Breast epithelium (tissue), 4 donors: ENCODE measurements around the gene SLC1A7. TPM values are rescaled to one million over a fixed set of nuclear protein-coding genes. Genes with fewer than 3 reads are reported as not detected.

Source experiments
- DNase-seq, 2 donors: peaks; one replicate each; pipeline ENCODE4 v3.0.0-alpha.2; 2019; ENCODE audit warnings: low spot score in 2 of 2
- H3K27ac ChIP-seq, 2 donors: fragments of 200-600 bp; sonication (generic) in 1 of 2; one replicate each; pipeline ENCODE4 v1.5.1; 2016 to 2019; ENCODE audit warnings: mild to moderate bottlenecking in 1 of 2
- H3K27me3 ChIP-seq, 2 donors: fragments of 200-600 bp; sonication (generic) in 1 of 2; one replicate each; pipeline versions ENCODE4 v1.5.1 to v1.6.0; 2017 to 2019; ENCODE audit warnings: control low read depth in 1 of 2, mild to moderate bottlenecking in 1 of 2
- H3K36me3 ChIP-seq: fragments of 200-600 bp; one replicate; pipeline ENCODE4 v1.5.1; 2019
- H3K4me1 ChIP-seq, 2 donors: fragments of 200-600 bp; sonication (generic); one replicate each; pipeline ENCODE4 v1.5.1; 2016 to 2019; ENCODE audit warnings: control low read depth in 1 of 2
- H3K4me3 ChIP-seq, 3 donors: fragments of 200-600 bp; sonication (generic); 1 replicate in 2 of 3; 2 replicates in 1 of 3; pipeline ENCODE4 v1.5.1; 2016 to 2019; ENCODE audit warnings: mild to moderate bottlenecking in 3 of 3, moderate library complexity in 2 of 3
- H3K9me3 ChIP-seq, 2 donors: fragments of 200-600 bp; sonication (generic) in 1 of 2; one replicate each; pipeline ENCODE4 v1.5.1; 2016 to 2019; ENCODE audit warnings: control low read depth in 1 of 2
- POLR2A ChIP-seq: fragments of 450-650 bp; IDR thresholded peaks from one replicate; pipeline ENCODE4 v1.6.1; 2016; ENCODE audit warnings: antibody characterized with exemption, mild to moderate bottlenecking, moderate library complexity
- POLR2AphosphoS5 ChIP-seq, 3 donors: sonication (generic); formaldehyde crosslinking; IDR thresholded peaks; one replicate each; pipeline ENCODE4 v1.6.1; 2017; ENCODE audit warnings: antibody characterized with exemption in 3 of 3
- intact Hi-C: fragments of 100-400 bp; cut with DNase I; formaldehyde crosslinking; loops from one replicate; pipeline ENCODE4 v1.15.1; 2023; ENCODE audit warnings: low total_unique reads
- total RNA-seq, 3 donors: library from RNA; depleted of rRNA; stranded (reverse); fragments of >200 nt; gene quantifications; one replicate each; pipeline ENCODE4 v1.1.0, GENCODE V29; 2016
- TF ChIP-seq, protein P1 (sequence below), 3 donors: fragments of 450-650 bp; IDR thresholded peaks; one replicate each; pipeline ENCODE4 v1.5.1; 2016 to 2017; ENCODE audit warnings: antibody characterized with exemption in 3 of 3, mild to moderate bottlenecking in 3 of 3, moderate library complexity in 3 of 3

SLC1A7 gene
- under 1 TPM in 1 of 3 donors, not detected in 2; 0.16 TPM for total RNA-seq

DNA sequence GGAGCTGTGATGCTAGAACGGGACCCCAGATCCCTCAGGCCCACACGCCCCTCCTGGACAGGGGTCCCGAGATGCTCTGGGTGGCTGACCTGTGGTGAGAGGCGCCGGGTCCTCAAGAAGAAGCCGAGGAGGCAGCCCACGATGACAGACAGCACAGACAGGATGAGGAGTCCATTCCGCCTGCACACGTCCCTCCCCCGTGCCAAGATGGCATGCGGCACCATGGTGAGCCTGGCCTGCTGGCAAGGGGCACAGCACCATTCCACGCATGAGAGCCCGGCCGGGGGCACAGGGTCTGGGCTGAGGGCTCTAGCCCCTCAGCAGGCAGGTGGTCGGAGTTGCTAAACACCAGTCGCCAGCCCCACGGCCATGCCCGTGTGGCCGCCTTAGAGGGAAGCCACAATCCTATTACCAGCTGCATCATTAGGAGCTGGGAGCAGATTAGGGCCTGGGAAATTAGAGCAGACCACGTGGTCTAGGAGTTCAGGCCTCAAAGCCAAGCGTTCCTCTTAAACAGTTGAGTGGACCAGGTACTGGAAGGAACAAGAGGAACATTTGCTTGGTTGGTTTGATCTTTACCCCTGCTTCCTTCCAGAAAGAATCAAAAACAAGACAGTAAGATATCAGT, at the start of gene SLC1A7:
TSS of gene SLC1A7 (minus strand) at position 413 of the 628 bp plus-strand sequence. CDS start at position 224, 189 bp downstream.
- no peak within 1 kb of the TSS for H3K27ac ChIP-seq
- H3K36me3 ChIP-seq: no peaks in the 10 kb centered on the region
- intact Hi-C loops: no loop called here
- no peak within 1 kb of the TSS for H3K4me3 ChIP-seq
- peaks cover 0 to 7% of the 10 kb centered on the region in 2 donors for H3K9me3 ChIP-seq
- TF ChIP-seq POLR2A (no peak), POLR2AphosphoS5 (IDR thresholded peaks at IDR 0.05) (no peak)
- TF ChIP-seq, protein P1, sequence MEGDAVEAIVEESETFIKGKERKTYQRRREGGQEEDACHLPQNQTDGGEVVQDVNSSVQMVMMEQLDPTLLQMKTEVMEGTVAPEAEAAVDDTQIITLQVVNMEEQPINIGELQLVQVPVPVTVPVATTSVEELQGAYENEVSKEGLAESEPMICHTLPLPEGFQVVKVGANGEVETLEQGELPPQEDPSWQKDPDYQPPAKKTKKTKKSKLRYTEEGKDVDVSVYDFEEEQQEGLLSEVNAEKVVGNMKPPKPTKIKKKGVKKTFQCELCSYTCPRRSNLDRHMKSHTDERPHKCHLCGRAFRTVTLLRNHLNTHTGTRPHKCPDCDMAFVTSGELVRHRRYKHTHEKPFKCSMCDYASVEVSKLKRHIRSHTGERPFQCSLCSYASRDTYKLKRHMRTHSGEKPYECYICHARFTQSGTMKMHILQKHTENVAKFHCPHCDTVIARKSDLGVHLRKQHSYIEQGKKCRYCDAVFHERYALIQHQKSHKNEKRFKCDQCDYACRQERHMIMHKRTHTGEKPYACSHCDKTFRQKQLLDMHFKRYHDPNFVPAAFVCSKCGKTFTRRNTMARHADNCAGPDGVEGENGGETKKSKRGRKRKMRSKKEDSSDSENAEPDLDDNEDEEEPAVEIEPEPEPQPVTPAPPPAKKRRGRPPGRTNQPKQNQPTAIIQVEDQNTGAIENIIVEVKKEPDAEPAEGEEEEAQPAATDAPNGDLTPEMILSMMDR (IDR thresholded peaks at IDR 0.05): no peak
- H3K27me3 ChIP-seq: no peaks in the 10 kb centered on the region
- DNase-seq: no peak
- no peaks in the 10 kb centered on the region for H3K4me1 ChIP-seq

DNA sequence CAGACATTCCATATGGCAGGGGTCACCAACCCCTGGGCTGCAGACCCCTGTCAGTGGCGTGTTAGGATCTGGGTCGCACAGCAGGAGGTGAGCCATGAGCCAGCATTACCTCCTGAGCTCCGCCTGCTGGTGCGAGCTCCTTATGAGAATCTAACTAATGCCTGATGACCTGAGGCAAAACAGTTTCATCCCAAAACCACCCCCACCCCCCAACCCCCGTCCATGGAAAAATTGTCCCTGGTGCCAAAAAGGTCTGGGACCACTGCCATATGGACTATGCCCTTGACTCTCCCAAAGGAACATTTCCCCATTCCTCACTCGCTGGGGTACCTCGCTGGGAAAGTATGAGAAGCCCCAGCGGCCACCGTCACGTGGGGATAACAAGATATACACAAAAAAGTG, 47.8 kb upstream of the SLC1A7 start:
- no peak for DNase-seq
- H3K9me3 ChIP-seq: no peaks in the 10 kb centered on the region
- no peaks in the 10 kb centered on the region for H3K36me3 ChIP-seq
- H3K27me3 ChIP-seq: no peaks in the 10 kb centered on the region
- TF ChIP-seq POLR2A (no peak), POLR2AphosphoS5 (IDR thresholded peaks at IDR 0.05) (no peak)
- TF ChIP-seq, protein P1 (IDR thresholded peaks at IDR 0.05): no peak
- intact Hi-C loops: no loop called here
- H3K27ac ChIP-seq: no peak overlapping the region
- H3K4me1 ChIP-seq: no peaks in the 10 kb centered on the region
- H3K4me3 ChIP-seq: no peak overlapping the region

DNA sequence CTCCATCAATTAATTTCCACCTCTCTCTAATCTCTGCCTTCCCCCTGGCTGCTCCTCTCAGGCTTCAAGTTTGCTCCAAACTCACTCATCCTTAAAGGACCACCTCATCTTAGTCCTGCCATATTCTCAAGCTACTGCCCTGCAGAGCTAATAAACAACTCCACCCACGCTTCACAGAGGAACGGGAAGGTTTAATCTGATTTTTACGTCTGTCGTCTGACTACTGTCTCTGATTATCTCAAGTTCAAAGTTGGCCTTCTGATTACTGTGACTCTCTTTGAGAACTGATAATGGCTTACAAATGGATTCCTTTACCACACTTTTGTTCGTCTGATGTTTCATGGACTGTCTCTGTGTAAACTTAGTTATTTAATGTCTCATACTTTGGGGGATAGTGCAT, 46.6 kb upstream of the SLC1A7 start:
- Histone ChIP-seq H3K36me3 (no peaks in the 10 kb centered on the region), H3K9me3 (no peaks in the 10 kb centered on the region), H3K27ac (no peak overlapping the region), H3K4me3 (no peak overlapping the region), H3K4me1 (no peaks in the 10 kb centered on the region), H3K27me3 (no peaks in the 10 kb centered on the region)
- no peak for DNase-seq
- TF ChIP-seq POLR2AphosphoS5 (IDR thresholded peaks at IDR 0.05) (no peak), POLR2A (no peak)
- TF ChIP-seq, protein P1 (IDR thresholded peaks at IDR 0.05): no peak
- intact Hi-C loops: no loop called here

DNA sequence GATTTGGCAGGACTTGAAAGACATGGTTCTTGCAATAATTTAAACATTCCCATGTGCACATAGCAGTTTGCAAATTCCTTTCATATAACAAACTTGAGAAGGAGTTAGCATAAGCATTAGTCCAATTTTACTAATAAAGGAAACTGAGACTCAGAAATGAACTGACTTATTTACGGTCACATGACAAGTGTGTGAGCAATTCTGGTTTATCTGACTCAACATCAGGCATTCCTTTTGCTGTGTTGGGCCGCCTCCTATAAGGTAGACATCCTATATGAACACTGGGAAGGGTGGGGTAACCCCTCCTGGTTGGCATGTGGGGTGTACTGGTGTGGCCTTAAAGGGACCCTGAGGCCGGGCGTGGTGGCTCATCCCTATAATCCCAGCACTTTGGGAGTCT, 45.7 kb upstream of the SLC1A7 start:
- TF ChIP-seq POLR2A (no peak), POLR2AphosphoS5 (IDR thresholded peaks at IDR 0.05) (no peak)
- TF ChIP-seq, protein P1 (IDR thresholded peaks at IDR 0.05): no peak
- H3K27ac ChIP-seq: no peak overlapping the region
- no peak for DNase-seq
- H3K9me3 ChIP-seq: no peaks in the 10 kb centered on the region
- intact Hi-C loops: no loop called here
- H3K27me3 ChIP-seq: no peaks in the 10 kb centered on the region
- H3K4me1 ChIP-seq: no peaks in the 10 kb centered on the region
- no peak overlapping the region for H3K4me3 ChIP-seq
- no peaks in the 10 kb centered on the region for H3K36me3 ChIP-seq

DNA sequence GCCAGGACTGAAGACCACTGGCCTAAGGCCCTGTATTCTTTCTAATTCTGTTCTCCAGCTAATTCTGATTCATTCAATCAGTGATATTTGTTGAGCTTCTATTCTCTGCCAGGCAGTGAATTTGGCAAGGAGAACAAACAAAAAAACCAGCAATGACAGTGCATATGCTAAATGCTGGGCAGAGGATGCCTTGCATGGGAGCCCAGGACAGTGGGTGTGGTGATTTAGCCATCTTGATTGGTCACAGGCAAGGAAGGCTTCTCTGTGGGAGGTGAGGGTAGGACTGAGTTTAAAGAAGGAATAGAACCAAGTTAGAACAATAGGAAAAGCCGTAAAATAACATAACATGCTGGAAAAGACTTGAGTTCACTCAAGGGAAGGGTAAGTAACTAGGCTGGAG, 45.0 kb upstream of the SLC1A7 start:
- DNase-seq: no peak
- H3K9me3 ChIP-seq: no peaks in the 10 kb centered on the region
- H3K27ac ChIP-seq: no peak overlapping the region
- intact Hi-C loops: no loop called here
- H3K4me3 ChIP-seq: no peak overlapping the region
- TF ChIP-seq POLR2A: no peak
- TF ChIP-seq, protein P1 (IDR thresholded peaks at IDR 0.05): no peak
- TF ChIP-seq POLR2AphosphoS5 (IDR thresholded peaks at IDR 0.05): no peak
- H3K4me1 ChIP-seq: no peaks in the 10 kb centered on the region
- H3K36me3 ChIP-seq: no peaks in the 10 kb centered on the region
- no peaks in the 10 kb centered on the region for H3K27me3 ChIP-seq
